Osteocyte (in vitro differentiated cells): ENCODE results near the gene SAP25. TPM values are rescaled to one million over a fixed set of nuclear protein-coding genes. Genes with fewer than 3 reads are reported as not detected.

ENCODE experiments used
- DNase-seq: peaks from one replicate; pipeline ENCODE4 v3.0.0; 2021; ENCODE audit warnings: mixed read lengths; ENCODE audit not compliant: unreplicated experiment; ENCODE audit errors: extremely low spot score
- H3K27ac Mint-ChIP-seq: one replicate; pipeline ENCODE4 v1.8.0; 2021; ENCODE audit warnings: mild to moderate bottlenecking, mixed read lengths; ENCODE audit not compliant: unreplicated experiment
- H3K27me3 Mint-ChIP-seq: one replicate; pipeline ENCODE4 v1.8.0; 2021; ENCODE audit warnings: mixed read lengths; ENCODE audit not compliant: unreplicated experiment
- H3K36me3 Mint-ChIP-seq: one replicate; pipeline ENCODE4 v1.8.0; 2021; ENCODE audit warnings: mixed read lengths; ENCODE audit not compliant: unreplicated experiment
- H3K4me1 Mint-ChIP-seq: one replicate; pipeline ENCODE4 v1.8.0; 2021; ENCODE audit warnings: mixed read lengths; ENCODE audit not compliant: unreplicated experiment
- H3K4me3 Mint-ChIP-seq: one replicate; pipeline ENCODE4 v1.8.0; 2021; ENCODE audit warnings: mild to moderate bottlenecking, moderate library complexity, mixed read lengths; ENCODE audit not compliant: unreplicated experiment
- H3K9me3 Mint-ChIP-seq: one replicate; pipeline ENCODE4 v1.8.0; 2021; ENCODE audit warnings: mixed read lengths; ENCODE audit not compliant: unreplicated experiment
- total RNA-seq: library from RNA; stranded (reverse); gene quantifications from 2 replicates; pipeline ENCODE4 v1.2.1, GENCODE V29; 2021
- TF ChIP-seq, protein P1 (sequence below): fragments of 200-600 bp; sonication (generic); IDR thresholded peaks from 2 replicates; pipeline ENCODE4 v1.5.0; 2021; ENCODE audit warnings: antibody characterized with exemption, mild to moderate bottlenecking, moderate library complexity

Gene SAP25
- total RNA-seq, 1 donor from 2014 or later = 1.5 TPM

GRCh38 chr7:100574362-100575205 is 884 bp upstream of the SAP25 start:
- H3K27me3 Mint-ChIP-seq = no peaks in the 10 kb centered on the region
- no peak overlapping the region for H3K27ac Mint-ChIP-seq

GRCh38 chr7:100572949-100573675 is 588 bp downstream of the SAP25 start:
- Mint-ChIP-seq H3K4me3 (no peak overlapping the region), H3K4me1 (peaks cover 15% of the 10 kb centered on the region), H3K27me3 (no peaks in the 10 kb centered on the region), H3K36me3 (peaks cover 9% of the 10 kb centered on the region), H3K27ac (no peak overlapping the region), H3K9me3 (no peaks in the 10 kb centered on the region)
- TF ChIP-seq, protein P1, sequence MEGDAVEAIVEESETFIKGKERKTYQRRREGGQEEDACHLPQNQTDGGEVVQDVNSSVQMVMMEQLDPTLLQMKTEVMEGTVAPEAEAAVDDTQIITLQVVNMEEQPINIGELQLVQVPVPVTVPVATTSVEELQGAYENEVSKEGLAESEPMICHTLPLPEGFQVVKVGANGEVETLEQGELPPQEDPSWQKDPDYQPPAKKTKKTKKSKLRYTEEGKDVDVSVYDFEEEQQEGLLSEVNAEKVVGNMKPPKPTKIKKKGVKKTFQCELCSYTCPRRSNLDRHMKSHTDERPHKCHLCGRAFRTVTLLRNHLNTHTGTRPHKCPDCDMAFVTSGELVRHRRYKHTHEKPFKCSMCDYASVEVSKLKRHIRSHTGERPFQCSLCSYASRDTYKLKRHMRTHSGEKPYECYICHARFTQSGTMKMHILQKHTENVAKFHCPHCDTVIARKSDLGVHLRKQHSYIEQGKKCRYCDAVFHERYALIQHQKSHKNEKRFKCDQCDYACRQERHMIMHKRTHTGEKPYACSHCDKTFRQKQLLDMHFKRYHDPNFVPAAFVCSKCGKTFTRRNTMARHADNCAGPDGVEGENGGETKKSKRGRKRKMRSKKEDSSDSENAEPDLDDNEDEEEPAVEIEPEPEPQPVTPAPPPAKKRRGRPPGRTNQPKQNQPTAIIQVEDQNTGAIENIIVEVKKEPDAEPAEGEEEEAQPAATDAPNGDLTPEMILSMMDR = no peak
- no peak for DNase-seq

More at GRCh38 chr7:100574362-100575205, 884 bp upstream of the SAP25 start:
- H3K4me3 Mint-ChIP-seq = no peak overlapping the region
- H3K9me3 Mint-ChIP-seq = no peaks in the 10 kb centered on the region
- TF ChIP-seq, protein P1 = no peak
- H3K4me1 Mint-ChIP-seq = peaks cover 8% of the 10 kb centered on the region
- peaks cover 15% of the 10 kb centered on the region for H3K36me3 Mint-ChIP-seq
- no peak for DNase-seq

- DNase-seq = no peak
- no peak overlapping the region for H3K4me3 Mint-ChIP-seq
- no peak overlapping the region for H3K27ac Mint-ChIP-seq
Observed at GRCh38 chr7:100572281-100572948, 1.3 kb downstream of the SAP25 start.

GRCh38 chr7:100571829-100572116 is 1.9 kb downstream of the SAP25 start:
- Mint-ChIP-seq H3K4me3 (no peak overlapping the region), H3K27me3 (no peaks in the 10 kb centered on the region), H3K9me3 (no peaks in the 10 kb centered on the region), H3K4me1 (peaks cover 17% of the 10 kb centered on the region), H3K36me3 (peaks cover 7% of the 10 kb centered on the region), H3K27ac (no peak overlapping the region)
- no peak for DNase-seq
- TF ChIP-seq, protein P1 = no peak

More at GRCh38 chr7:100572281-100572948, 1.3 kb downstream of the SAP25 start:
- peaks cover 17% of the 10 kb centered on the region for H3K4me1 Mint-ChIP-seq
- H3K36me3 Mint-ChIP-seq = peaks cover 7% of the 10 kb centered on the region
- no peaks in the 10 kb centered on the region for H3K27me3 Mint-ChIP-seq
- TF ChIP-seq, protein P1 = no peak
- H3K9me3 Mint-ChIP-seq = no peaks in the 10 kb centered on the region
